Endometrial microvascular endothelial cells (primary cell): ENCODE data around the gene AGBL4. TPM values are rescaled to one million over a fixed set of nuclear protein-coding genes. Genes with fewer than 3 reads are reported as not detected.

Source experiments
- in situ Hi-C: cut with HindIII; loops from 2 replicates; pipeline ENCODE4 v1.10.0; 2017; ENCODE audit warnings: low sequenced_read_pairs, low pct_unique_long_range_greater_than_20kb; ENCODE audit errors: inconsistent ontology term
- total RNA-seq: library from RNA; depleted of rRNA; stranded (reverse); fragments of >200 nt; gene quantifications from one replicate; pipeline ENCODE4 v1.2.3, GENCODE V29; 2015; ENCODE audit errors: inconsistent ontology term

AGBL4 gene
- total RNA-seq, 1 donor from 2014 or later: not detected

- in situ Hi-C loops: no loop called here
Measured at GRCh38 chr1:48581270-48581669, 1442.5 kb downstream of the AGBL4 start.

GRCh38 chr1:48576565-48576964 lies 1447.2 kb downstream of the AGBL4 start:
- in situ Hi-C loops: no loop called here

- in situ Hi-C loops: no loop called here
Measured at GRCh38 chr1:48572646-48573258, 1451.0 kb downstream of the AGBL4 start.

GRCh38 chr1:48572134-48572533 lies 1451.6 kb downstream of the AGBL4 start:
- in situ Hi-C loops: no loop called here

- in situ Hi-C loops: no loop called here
Measured at GRCh38 chr1:48571303-48571987, 1452.3 kb downstream of the AGBL4 start.

- in situ Hi-C loops: no loop called here
Measured at GRCh38 chr1:48570568-48570967, 1453.2 kb downstream of the AGBL4 start.

GRCh38 chr1:48568501-48568900 lies 1455.3 kb downstream of the AGBL4 start:
- in situ Hi-C loops: no loop called here

- in situ Hi-C loops: no loop called here
Measured at GRCh38 chr1:48566492-48566891, 1457.3 kb downstream of the AGBL4 start.

- in situ Hi-C loops: no loop called here
Measured at GRCh38 chr1:48563021-48563420, 1460.7 kb downstream of the AGBL4 start.

GRCh38 chr1:48561444-48561843 lies 1462.3 kb downstream of the AGBL4 start:
- in situ Hi-C loops: no loop called here

GRCh38 chr1:48560577-48560976 lies 1463.2 kb downstream of the AGBL4 start:
- in situ Hi-C loops: no loop called here

GRCh38 chr1:48560116-48560515 lies 1463.6 kb downstream of the AGBL4 start:
- in situ Hi-C loops: no loop called here

- in situ Hi-C loops: no loop called here
Measured at GRCh38 chr1:48558366-48558765, 1465.4 kb downstream of the AGBL4 start.

- in situ Hi-C loops: no loop called here
Measured at GRCh38 chr1:48556186-48556850, 1467.4 kb downstream of the AGBL4 start.

- in situ Hi-C loops: no loop called here
Measured at GRCh38 chr1:48555271-48555670, 1468.5 kb downstream of the AGBL4 start.

- in situ Hi-C loops: no loop called here
Measured at GRCh38 chr1:48552903-48553606, 1470.7 kb downstream of the AGBL4 start.

- in situ Hi-C loops: no loop called here
Measured at GRCh38 chr1:48552420-48552819, 1471.3 kb downstream of the AGBL4 start.

GRCh38 chr1:48548985-48549384 lies 1474.8 kb downstream of the AGBL4 start:
- in situ Hi-C loops: no loop called here

- in situ Hi-C loops: no loop called here
Measured at GRCh38 chr1:48547561-48548220, 1476.1 kb downstream of the AGBL4 start.
